Adipocyte (in vitro differentiated cells): ENCODE measurements around the gene UTY.
"Not testable (repeated sequence)": the region's sequence is repeated elsewhere in the genome, so short reads cannot be mapped to it uniquely, and the experiment has no call there.

Experiments
- DNase-seq: peaks from one replicate; pipeline ENCODE4 v3.0.0-alpha.2; 2015; ENCODE audit warnings: low read depth
- H3K27me3 ChIP-seq: replicated peaks from 2 replicates; pipeline ENCODE4 v1.7.0; 2013; ENCODE audit warnings: mild to moderate bottlenecking, low read length, moderate library complexity; ENCODE audit not compliant: control insufficient read depth, insufficient read depth
- H3K36me3 ChIP-seq: 2 replicates; pipeline ENCODE4 v1.7.0; 2013; ENCODE audit warnings: low read length, mild to moderate bottlenecking, moderate library complexity; ENCODE audit not compliant: control insufficient read depth, insufficient read depth, severe bottlenecking
- H3K4me1 ChIP-seq: 2 replicates; pipeline ENCODE4 v1.7.0; 2013; ENCODE audit warnings: mild to moderate bottlenecking, low read length, moderate library complexity; ENCODE audit not compliant: control insufficient read depth, insufficient read depth
- H3K4me3 ChIP-seq: 2 replicates; pipeline ENCODE4 v1.7.0; 2013; ENCODE audit warnings: mild to moderate bottlenecking, low read length, moderate library complexity
- H3K9ac ChIP-seq: 2 replicates; pipeline ENCODE4 v1.7.0; 2013; ENCODE audit warnings: mild to moderate bottlenecking, low read length, moderate library complexity
- H3K9me3 ChIP-seq: 2 replicates; pipeline ENCODE4 v1.7.0; 2013; ENCODE audit warnings: mild to moderate bottlenecking, low read length, moderate library complexity; ENCODE audit not compliant: control insufficient read depth

The UTY gene

DNA sequence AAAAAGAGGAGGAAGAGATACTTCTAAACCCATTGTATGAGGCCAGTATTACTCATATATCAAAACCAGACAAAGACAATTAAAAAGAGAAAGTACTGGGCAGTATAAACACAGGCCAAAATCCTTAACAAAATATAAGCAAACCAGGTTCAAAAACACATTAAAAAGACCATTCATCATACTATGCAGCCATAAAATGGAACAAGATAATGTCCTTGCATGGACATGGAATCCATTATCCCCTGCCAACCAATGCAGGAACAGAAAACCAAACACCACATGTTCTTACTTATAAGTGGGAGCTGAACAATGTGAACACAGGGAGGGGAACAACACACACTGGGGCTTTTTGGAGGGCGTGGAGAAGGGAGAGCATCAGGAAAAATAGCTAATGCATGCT is 188.6 kb downstream of the UTY start:
- Histone ChIP-seq H3K4me3 (no peak overlapping the region), H3K9ac (no peak overlapping the region), H3K36me3 (no peaks in the 10 kb centered on the region), H3K9me3 (no peaks in the 10 kb centered on the region), H3K27me3 (no peaks in the 10 kb centered on the region), H3K4me1 (no peaks in the 10 kb centered on the region)
- no peak for DNase-seq

DNA sequence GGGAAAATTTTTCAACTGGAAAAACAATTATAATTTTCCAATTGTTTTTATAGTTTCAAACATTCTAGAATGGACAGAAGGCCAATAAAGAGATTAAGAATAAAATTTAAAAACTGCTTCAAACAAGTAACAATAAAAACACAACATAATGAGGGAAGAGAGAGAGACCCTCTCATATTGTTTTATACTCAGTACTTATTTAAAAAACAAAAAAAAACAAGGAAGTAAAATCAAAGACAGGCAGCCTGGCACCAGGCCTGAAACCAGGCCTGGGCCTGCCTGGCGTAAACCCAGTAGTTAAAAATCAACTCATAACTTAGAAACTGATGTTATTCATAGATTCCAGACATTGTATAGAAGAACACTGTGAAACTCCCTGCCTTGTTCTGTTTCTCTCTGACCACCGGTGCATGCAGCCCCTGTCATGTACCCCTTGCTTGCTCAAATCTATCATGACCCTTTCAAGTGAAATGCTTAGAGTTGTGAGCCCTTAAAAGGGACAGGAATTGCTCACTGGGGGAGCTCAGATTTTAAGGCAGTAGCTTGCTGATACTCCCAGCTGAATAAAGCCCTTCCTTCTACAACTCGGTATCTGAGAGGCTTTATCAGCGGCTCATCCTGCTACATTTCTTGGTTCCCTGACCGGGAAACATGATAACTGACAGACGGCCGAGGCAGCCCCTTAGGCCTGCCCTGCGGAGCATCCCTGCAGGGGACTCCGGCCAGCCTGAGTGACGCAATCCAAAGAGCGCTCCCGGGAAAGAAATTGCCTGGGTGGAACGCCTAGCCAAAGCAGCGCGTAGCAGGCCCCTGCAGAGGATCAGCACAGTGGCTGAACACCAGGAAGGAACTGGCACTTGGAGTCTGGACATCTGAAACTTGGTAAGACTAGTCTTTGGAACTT is 197.4 kb downstream of the UTY start:
- not testable (repeated sequence) for H3K4me1 ChIP-seq, H3K9me3 ChIP-seq, H3K27me3 ChIP-seq, H3K36me3 ChIP-seq, DNase-seq, H3K4me3 ChIP-seq, H3K9ac ChIP-seq

DNA sequence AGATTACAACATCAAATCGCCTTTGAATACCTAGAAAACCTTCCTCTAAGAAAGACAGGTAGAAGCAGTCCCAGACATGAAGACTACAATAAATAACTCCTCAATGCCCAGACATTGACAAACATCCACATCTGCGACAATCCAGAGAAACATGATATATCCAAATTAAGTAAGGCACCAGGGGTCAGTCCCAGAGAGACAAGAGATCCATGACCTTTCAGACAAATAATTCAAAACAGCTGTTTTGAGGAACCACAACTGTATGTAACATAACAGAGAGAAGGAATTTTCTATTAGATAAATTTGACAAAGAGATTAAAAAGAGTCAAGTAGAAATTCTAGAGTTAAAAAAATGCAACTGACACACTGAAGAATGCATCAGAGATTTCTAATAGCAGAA is 200.3 kb downstream of the UTY start:
- Histone ChIP-seq H3K4me3 (no peak overlapping the region), H3K36me3 (no peaks in the 10 kb centered on the region), H3K4me1 (no peaks in the 10 kb centered on the region), H3K9me3 (no peaks in the 10 kb centered on the region), H3K27me3 (no peaks in the 10 kb centered on the region), H3K9ac (no peak overlapping the region)
- no peak for DNase-seq

DNA sequence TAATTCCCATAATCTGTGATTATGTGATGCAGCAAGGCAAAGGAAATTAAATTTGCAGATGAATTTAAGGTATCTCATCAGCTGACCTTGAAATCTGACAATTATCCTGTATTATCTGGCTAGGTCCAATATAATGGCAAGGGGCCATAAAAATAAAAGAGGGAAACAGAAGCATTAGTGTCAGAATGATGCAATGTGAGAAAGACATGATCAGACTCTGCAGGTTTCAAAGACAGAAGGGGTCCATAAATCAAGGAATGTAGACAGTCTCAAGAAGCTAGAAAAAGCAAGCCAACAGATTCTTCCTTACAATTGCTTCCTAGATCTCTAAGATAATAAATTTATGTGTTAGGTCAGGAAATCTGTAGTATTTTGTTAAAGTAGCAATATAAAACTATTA is 208.1 kb downstream of the UTY start:
- Histone ChIP-seq H3K4me1 (no peaks in the 10 kb centered on the region), H3K9me3 (no peaks in the 10 kb centered on the region), H3K36me3 (no peaks in the 10 kb centered on the region), H3K4me3 (no peak overlapping the region), H3K27me3 (no peaks in the 10 kb centered on the region), H3K9ac (no peak overlapping the region)
- DNase-seq = no peak

DNA sequence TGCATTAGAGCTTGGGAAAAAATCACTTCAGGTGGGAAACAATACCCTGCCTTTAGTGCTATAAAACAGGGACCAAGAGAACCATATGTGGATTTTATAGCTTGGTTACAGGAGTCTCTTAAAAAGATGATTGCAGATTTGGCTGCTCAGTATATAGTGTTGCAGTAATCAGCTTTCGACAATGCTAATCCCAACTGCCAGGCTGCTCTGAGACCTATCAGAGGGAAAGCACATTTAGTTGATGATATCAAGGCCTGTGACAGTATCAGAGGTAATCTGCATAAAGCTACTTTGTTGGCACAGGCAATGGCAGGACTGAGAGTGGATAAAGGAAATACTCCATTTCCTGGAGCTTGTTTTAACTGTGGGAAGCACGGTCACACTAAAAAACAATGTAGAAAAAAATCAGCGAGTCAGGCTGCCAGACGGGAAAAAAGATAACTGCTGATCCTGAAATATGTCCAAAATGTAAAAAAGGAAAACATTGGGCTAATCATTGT is 225.8 kb downstream of the UTY start:
- H3K9ac ChIP-seq, DNase-seq, H3K4me1 ChIP-seq, H3K36me3 ChIP-seq, H3K9me3 ChIP-seq, H3K4me3 ChIP-seq, H3K27me3 ChIP-seq: not testable (repeated sequence)

DNA sequence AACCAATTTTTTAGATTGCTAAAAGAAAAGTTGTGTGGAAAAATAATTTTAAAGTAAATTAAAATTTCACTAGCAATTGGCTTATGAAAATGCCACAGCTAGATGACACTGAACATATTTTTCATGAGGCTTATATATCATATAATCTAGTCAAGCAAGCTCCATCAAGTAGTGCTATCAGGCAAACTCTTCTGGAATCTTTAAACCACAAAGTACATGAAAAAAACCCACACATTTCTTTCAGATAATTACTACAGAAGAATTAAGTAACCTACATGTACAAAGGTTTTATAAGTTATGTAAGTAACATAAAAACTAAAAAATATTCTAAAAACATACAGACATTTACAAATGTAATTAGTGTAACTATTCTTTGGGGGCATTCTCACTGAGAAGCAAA is 229.4 kb downstream of the UTY start:
- Histone ChIP-seq H3K4me3 (no peak overlapping the region), H3K36me3 (no peaks in the 10 kb centered on the region), H3K9me3 (no peaks in the 10 kb centered on the region), H3K9ac (no peak overlapping the region), H3K27me3 (no peaks in the 10 kb centered on the region), H3K4me1 (no peaks in the 10 kb centered on the region)
- DNase-seq = no peak

DNA sequence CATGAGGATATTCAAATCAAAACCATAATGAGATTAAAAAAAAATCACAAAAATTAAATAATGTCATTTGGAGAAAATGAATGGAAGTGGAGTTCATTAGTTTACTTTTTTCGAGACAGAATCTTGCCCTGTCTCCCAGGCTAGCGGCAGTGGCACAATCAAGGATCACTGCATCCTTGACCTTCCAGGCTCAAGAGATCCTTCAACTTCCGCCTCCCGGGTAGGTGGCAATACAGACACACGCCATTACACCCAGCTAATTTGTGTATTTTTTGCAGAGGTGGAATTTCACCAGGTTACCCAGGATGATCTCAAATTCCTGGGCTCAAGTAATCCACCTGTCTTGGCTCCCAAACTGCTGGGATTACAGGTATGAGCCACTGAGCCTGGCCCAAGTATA is 236.1 kb downstream of the UTY start:
- Histone ChIP-seq H3K9me3 (no peaks in the 10 kb centered on the region), H3K27me3 (no peaks in the 10 kb centered on the region), H3K4me3 (no peak overlapping the region), H3K36me3 (no peaks in the 10 kb centered on the region), H3K4me1 (no peaks in the 10 kb centered on the region), H3K9ac (no peak overlapping the region)
- no peak for DNase-seq

DNA sequence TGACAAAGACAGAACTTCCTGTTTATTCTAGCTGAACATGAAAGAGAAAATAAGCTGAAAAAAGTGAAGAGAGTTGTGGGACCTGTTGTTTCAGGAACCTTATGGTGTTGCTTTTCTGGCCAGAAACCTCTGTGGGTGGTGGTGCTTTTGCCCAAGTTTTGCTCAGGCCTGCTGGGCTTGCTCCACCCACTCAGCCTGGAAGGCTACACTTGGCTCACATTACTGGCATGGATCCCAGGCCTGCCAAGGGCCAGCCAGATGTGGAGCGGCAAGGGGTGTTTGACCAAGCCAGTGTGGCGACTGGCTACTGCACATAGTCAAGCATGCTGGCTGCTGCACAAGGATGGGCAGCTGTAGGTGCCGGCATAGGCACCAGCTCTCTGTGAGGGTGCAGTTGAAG is 245.9 kb downstream of the UTY start:
- H3K36me3 ChIP-seq = no peaks in the 10 kb centered on the region
- no peaks in the 10 kb centered on the region for H3K27me3 ChIP-seq
- no peak overlapping the region for H3K4me3 ChIP-seq
- H3K9me3 ChIP-seq = no peaks in the 10 kb centered on the region
- no peak overlapping the region for H3K9ac ChIP-seq
- no peaks in the 10 kb centered on the region for H3K4me1 ChIP-seq
- no peak for DNase-seq

DNA sequence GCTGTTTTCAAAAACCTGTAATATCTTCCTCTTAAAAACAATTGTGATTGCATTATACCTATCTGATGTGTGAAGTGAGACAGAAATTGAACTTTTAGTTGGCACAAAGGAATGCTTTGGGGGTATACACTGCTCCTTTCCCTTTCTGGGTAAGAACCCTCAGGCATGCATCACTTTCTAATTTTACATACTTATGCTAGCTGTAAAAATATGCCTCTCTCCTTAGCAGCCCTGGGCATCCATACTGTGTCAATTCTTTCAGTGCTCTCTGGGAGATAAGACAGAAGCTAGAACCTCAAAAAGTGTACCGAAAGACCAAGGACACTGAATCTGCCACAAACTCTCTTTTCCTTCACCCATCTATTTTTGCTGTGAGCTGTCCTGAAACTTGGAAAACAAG is 246.7 kb downstream of the UTY start:
- H3K4me1 ChIP-seq = no peaks in the 10 kb centered on the region
- H3K9ac ChIP-seq = no peak overlapping the region
- no peaks in the 10 kb centered on the region for H3K36me3 ChIP-seq
- no peak overlapping the region for H3K4me3 ChIP-seq
- no peaks in the 10 kb centered on the region for H3K27me3 ChIP-seq
- no peaks in the 10 kb centered on the region for H3K9me3 ChIP-seq
- DNase-seq = no peak

DNA sequence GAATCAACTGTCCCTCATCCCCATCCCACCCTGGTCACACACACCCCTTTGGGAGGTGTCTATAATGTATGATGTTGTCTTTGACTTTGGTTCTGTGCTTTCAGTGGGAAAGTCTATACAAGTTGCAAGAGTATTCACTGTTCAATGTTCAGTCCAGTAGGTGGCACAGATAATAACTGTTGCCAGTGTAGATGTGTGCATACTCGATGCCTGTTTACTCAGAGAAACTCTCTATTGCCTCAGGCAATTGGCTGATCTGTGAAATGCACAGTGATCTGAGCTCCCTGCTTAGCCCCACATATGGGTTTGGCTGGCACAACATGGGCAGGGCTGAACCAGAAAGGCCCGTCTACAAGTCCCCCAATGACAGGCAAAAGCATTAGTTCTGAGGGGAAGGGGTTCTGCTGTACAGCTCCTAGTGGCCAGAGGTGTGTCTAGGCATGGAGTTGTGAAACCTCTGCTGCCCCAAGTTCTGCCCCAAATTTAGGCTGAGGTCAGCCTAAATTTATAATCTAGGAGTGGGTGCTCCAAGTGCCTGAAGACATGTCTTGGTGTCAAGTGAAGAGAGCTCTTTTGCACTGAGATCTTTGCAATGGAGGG is 252.4 kb downstream of the UTY start:
- DNase-seq = no peak
- Histone ChIP-seq H3K9me3 (no peaks in the 10 kb centered on the region), H3K4me3 (no peak overlapping the region), H3K4me1 (no peaks in the 10 kb centered on the region), H3K36me3 (no peaks in the 10 kb centered on the region), H3K9ac (no peak overlapping the region), H3K27me3 (no peaks in the 10 kb centered on the region)

DNA sequence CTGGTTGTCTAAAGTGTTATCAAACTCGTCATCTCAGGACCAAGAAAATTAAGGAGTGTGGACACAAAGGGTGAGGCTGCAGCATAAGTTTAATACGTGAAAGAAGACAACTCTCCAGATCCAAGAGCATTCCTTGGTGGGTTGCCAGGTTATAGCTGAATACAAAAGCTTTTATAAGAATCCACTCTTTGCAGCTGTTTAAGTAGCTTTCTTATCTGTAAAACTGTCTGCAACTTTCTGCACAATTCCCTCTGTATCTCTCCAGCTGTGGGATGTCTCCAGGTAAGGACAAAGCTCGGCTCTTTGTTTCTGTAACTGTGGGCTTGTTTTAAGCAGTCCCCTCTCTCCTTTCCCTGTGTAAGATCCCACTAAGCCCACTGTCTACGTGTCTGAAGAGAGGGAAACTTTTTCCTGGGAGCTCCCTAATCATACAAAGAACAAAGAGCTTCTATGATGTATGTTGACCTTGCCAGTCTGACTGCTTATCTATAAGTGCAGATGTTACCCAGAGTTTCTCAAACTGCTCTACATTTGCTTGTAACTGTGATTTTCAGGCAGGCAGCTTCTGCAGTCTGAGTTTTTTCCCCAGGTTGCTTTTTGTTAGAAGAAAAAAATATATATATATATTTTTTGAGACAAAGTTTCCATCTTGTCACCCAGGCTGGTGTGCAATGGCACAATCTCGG is 268.7 kb downstream of the UTY start:
- Histone ChIP-seq H3K4me3 (no peak overlapping the region), H3K9me3 (no peaks in the 10 kb centered on the region), H3K4me1 (no peaks in the 10 kb centered on the region), H3K27me3 (no peaks in the 10 kb centered on the region), H3K9ac (no peak overlapping the region), H3K36me3 (no peaks in the 10 kb centered on the region)
- DNase-seq = no peak
